Activated B cell treated with CpG ODN at 0.5 μM for 24 hours (primary cell): ENCODE measurements around the gene DDX5. TPM values are rescaled to one million over a fixed set of nuclear protein-coding genes. Genes with fewer than 3 reads are reported as not detected.
"Not testable (repeated sequence)": the region's sequence is repeated elsewhere in the genome, so short reads cannot be mapped to it uniquely, and the experiment has no call there.

Source experiments
- ATAC-seq: fragments of 200-7000 bp; cut with Tn5 transposase; one replicate; pipeline ENCODE4 v1.10.0; 2021; ENCODE audit warnings: low read depth, mild to moderate bottlenecking, moderate library complexity
- CTCF ChIA-PET: fragments of 350-600 bp; sonication (Branson Sonifier 250); formaldehyde crosslinking; loops from one replicate; lab custom pipeline; 2021; ENCODE audit warnings: antibody characterized with exemption; lab: Charles Lee
- POLR2A ChIA-PET: fragments of 350-600 bp; sonication (Branson Sonifier 250); formaldehyde crosslinking; loops from one replicate; lab custom pipeline; 2021; ENCODE audit warnings: antibody characterized with exemption; lab: Charles Lee
- DNase-seq: peaks from one replicate; pipeline ENCODE4 v3.0.0; 2022
- H3K27ac Mint-ChIP-seq: one replicate; pipeline ENCODE4 v1.8.0; 2020; ENCODE audit warnings: mixed read lengths
- H3K27me3 Mint-ChIP-seq: one replicate; pipeline ENCODE4 v1.8.0; 2021; ENCODE audit warnings: mixed read lengths
- H3K36me3 Mint-ChIP-seq: one replicate; pipeline ENCODE4 v1.8.0; 2021; ENCODE audit warnings: low read depth, mixed read lengths
- H3K4me1 Mint-ChIP-seq: one replicate; pipeline ENCODE4 v1.8.0; 2021; ENCODE audit warnings: mixed read lengths
- H3K4me3 Mint-ChIP-seq: one replicate; pipeline ENCODE4 v1.8.0; 2020; ENCODE audit warnings: mild to moderate bottlenecking, mixed read lengths
- H3K9me3 Mint-ChIP-seq: one replicate; pipeline ENCODE4 v1.8.0; 2020; ENCODE audit warnings: mixed read lengths
- intact Hi-C: fragments of 100-400 bp; cut with micrococcal nuclease; formaldehyde crosslinking; loops from one replicate; pipeline ENCODE4 v1.15.1; 2024
- total RNA-seq: library from RNA; stranded (reverse); gene quantifications from 2 replicates; pipeline ENCODE4 v1.2.3, GENCODE V29; 2022
- TF ChIP-seq, protein P1 (sequence below): fragments of 200-600 bp; IDR thresholded peaks from one replicate; pipeline ENCODE4 v1.8.0; 2022; ENCODE audit warnings: antibody characterized with exemption, mild to moderate bottlenecking

Gene DDX5
- total RNA-seq, 1 donor from 2014 or later, result 1,208 TPM

DNA sequence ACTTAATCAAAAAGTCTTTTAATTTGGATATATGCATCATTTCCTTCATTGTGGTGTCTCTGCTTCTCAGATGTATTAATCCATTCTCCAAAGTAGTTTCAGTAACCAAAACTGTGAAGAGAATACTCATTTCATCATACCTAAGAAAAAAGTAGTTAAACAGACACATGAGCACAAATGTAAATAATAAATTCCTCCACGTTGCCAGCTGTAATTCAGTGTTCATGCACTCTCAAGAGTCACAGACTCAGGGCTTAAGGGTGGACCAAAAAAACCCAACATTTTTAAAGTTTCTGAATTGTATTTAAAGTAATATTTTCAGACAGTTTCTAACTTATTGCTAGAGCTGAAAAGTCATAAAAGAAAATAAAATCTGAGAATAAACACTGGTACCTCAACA is 28.2 kb downstream of the DDX5 start:
- TF ChIP-seq, protein P1, sequence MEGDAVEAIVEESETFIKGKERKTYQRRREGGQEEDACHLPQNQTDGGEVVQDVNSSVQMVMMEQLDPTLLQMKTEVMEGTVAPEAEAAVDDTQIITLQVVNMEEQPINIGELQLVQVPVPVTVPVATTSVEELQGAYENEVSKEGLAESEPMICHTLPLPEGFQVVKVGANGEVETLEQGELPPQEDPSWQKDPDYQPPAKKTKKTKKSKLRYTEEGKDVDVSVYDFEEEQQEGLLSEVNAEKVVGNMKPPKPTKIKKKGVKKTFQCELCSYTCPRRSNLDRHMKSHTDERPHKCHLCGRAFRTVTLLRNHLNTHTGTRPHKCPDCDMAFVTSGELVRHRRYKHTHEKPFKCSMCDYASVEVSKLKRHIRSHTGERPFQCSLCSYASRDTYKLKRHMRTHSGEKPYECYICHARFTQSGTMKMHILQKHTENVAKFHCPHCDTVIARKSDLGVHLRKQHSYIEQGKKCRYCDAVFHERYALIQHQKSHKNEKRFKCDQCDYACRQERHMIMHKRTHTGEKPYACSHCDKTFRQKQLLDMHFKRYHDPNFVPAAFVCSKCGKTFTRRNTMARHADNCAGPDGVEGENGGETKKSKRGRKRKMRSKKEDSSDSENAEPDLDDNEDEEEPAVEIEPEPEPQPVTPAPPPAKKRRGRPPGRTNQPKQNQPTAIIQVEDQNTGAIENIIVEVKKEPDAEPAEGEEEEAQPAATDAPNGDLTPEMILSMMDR, result no peak
- no peaks in the 10 kb centered on the region for H3K9me3 Mint-ChIP-seq
- intact Hi-C loops, result no loop called here
- CTCF ChIA-PET, result interaction anchor here (1.4 to 1.5 kb wide), 2 partner anchors 13 to 59 kb away, joined by 3 to 4 read pairs; no protein-coding TSS in a partner anchor
- peaks cover 39% of the 10 kb centered on the region for H3K36me3 Mint-ChIP-seq
- no peak overlapping the region for H3K27ac Mint-ChIP-seq
- ATAC-seq (no peak), DNase-seq (no peak)
- POLR2A ChIA-PET, result interaction anchor here (1.2 kb wide), 1 partner anchor 18 kb away, joined by 4 read pairs; no protein-coding TSS in a partner anchor
- H3K4me1 Mint-ChIP-seq, result peaks cover 11% of the 10 kb centered on the region
- H3K4me3 Mint-ChIP-seq, result no peak overlapping the region
- no peaks in the 10 kb centered on the region for H3K27me3 Mint-ChIP-seq

DNA sequence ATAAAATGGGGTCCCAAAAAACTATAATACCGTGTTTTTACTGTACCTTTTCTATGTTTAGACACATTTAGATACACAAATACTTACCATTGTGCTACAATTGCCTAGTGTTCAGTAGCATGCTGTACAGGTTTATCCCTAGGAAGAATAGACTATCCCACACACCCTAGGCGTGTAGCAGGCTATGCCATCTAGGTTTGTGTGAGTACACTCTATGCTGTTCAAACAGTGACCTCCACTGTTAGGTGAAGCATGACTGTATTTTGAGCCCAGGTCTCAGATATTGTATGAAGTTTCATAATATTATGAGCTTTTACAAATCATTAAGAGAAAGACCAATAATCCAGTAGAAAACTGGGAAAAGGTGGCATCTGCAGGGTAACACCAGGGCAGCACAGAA is 33.5 kb downstream of the DDX5 start:
- Mint-ChIP-seq H3K4me3 (no peak overlapping the region), H3K27me3 (no peaks in the 10 kb centered on the region), H3K9me3 (no peaks in the 10 kb centered on the region), H3K27ac (no peak overlapping the region), H3K36me3 (peaks cover 38% of the 10 kb centered on the region), H3K4me1 (peaks cover 11% of the 10 kb centered on the region)
- intact Hi-C loops, result no loop called here
- ATAC-seq, result no peak
- TF ChIP-seq, protein P1, result no peak
- ChIA-PET POLR2A (no interaction called here), CTCF (no interaction called here)
- DNase-seq, result no peak

DNA sequence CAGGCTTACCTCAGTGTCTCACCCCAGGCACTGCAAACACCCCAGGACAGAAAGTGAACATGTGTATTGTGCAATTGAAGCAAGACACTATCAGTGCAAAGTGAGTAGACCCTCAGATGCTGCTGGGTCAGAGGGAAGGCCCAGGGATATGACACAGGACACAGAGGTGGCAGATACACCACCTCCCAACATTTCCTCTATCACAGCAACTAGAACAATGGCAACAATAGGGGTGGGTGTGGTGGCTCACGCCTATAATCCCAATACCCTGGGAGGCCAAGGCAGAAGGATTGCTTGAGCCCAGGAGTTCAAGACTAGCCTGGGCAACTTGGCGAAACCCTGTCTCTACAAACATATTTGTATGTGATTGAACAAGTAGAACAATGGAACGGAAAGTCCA is 34.6 kb downstream of the DDX5 start:
- intact Hi-C loops, result no loop called here
- TF ChIP-seq, protein P1, result no peak
- CTCF ChIA-PET, result no interaction called here
- ATAC-seq (no peak), DNase-seq (no peak)
- H3K27ac Mint-ChIP-seq, result no peak overlapping the region
- H3K27me3 Mint-ChIP-seq, result no peaks in the 10 kb centered on the region
- H3K4me1 Mint-ChIP-seq, result peaks cover 11% of the 10 kb centered on the region
- H3K36me3 Mint-ChIP-seq, result peaks cover 38% of the 10 kb centered on the region
- no peak overlapping the region for H3K4me3 Mint-ChIP-seq
- H3K9me3 Mint-ChIP-seq, result no peaks in the 10 kb centered on the region
- POLR2A ChIA-PET, result interaction anchor here (0.6 kb wide), 1 partner anchor 22 kb away, joined by 4 read pairs; no protein-coding TSS in a partner anchor

DNA sequence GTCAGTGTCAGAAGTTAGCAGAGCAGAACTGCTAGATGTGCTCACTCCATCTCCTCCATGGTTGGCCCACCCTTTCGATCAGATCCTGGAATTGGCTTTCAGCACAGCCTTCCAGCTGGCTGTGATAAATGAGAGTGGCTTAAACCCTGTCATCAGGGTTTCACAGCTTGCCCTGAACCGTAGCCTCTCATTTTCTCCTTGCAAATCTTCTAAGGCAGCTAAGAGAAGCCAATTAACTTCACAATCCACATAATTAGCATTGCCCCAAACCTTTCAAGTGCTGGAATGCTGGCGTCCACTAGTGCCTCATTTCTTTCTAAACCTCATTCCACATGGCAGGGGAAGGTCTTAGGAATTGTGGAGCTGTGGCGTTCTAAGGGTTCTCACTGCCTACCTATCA is 35.5 kb downstream of the DDX5 start:
- TF ChIP-seq, protein P1, result no peak
- ChIA-PET POLR2A (interaction anchor here (0.6 kb wide), 2 partner anchors 21 to 176 kb away, joined by 3 to 4 read pairs; no protein-coding TSS in a partner anchor), CTCF (no interaction called here)
- Mint-ChIP-seq H3K4me1 (peaks cover 8% of the 10 kb centered on the region), H3K9me3 (no peaks in the 10 kb centered on the region), H3K27me3 (no peaks in the 10 kb centered on the region), H3K36me3 (peaks cover 45% of the 10 kb centered on the region), H3K27ac (no peak overlapping the region), H3K4me3 (no peak overlapping the region)
- no peak for ATAC-seq
- intact Hi-C loops, result no loop called here
- no peak for DNase-seq

DNA sequence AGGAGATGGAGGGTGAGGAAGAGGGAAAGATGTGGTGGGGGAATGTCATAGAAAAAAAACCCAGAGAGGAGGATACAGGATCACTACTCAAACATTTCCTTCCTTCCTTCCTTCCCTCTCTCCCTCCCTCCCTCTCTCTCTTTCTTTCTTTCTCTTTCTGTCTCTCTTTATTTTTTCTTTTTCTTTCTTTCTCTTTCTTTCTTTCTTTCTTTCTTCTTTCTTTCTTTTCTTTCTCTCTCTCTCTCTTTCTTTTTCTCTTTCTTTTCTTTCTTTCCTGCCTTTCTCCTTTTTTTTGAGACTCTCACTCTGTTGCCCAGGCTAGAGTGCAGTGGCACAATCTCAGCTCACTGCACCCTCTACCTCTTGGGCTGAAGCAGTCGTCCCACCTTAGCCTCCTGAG is 39.3 kb downstream of the DDX5 start:
- H3K27ac Mint-ChIP-seq, H3K27me3 Mint-ChIP-seq, H3K4me1 Mint-ChIP-seq, DNase-seq, H3K4me3 Mint-ChIP-seq, H3K9me3 Mint-ChIP-seq, ATAC-seq, intact Hi-C loops: not testable (repeated sequence)
- peaks cover 44% of the 10 kb centered on the region for H3K36me3 Mint-ChIP-seq
- ChIA-PET POLR2A (interaction anchor here (1.6 kb wide), 1 partner anchor 30 kb away, joined by 7 read pairs; the partner anchor contains the start of gene POLG2), CTCF (interaction anchor here (1.0 to 1.3 kb wide), 2 partner anchors 24 to 45 kb away, joined by 3 to 4 read pairs; no protein-coding TSS in a partner anchor)
